Stimulated activated CD4-positive, alpha-beta T cell treated with anti-CD3 and anti-CD28 coated beads, TNF-alpha, amount 100 ng/mL, for 24 hours (primary cell): ENCODE results near the gene HMCN2.
"Not testable (repeated sequence)": the region's sequence is repeated elsewhere in the genome, so short reads cannot be mapped to it uniquely, and the experiment has no call there.

Experiments
- DNase-seq, 3 experiments: peaks; one replicate each; pipeline ENCODE4 v3.0.0-alpha.2; 2020; ENCODE audit warnings: low read depth in 3 of 3

The HMCN2 gene

GRCh38 chr9:130387905-130388304, 122.3 kb downstream of the HMCN2 start:
- DNase-seq, result no peak

- no peak for DNase-seq
Observed at GRCh38 chr9:130390390-130390789, 124.8 kb downstream of the HMCN2 start.

- DNase-seq, result no peak
Observed at GRCh38 chr9:130390986-130391385, 125.4 kb downstream of the HMCN2 start.

GRCh38 chr9:130391866-130392265, 126.3 kb downstream of the HMCN2 start:
- no peak for DNase-seq

GRCh38 chr9:130393681-130394071, 128.1 kb downstream of the HMCN2 start:
- DNase-seq, result no peak

- no peak for DNase-seq
Observed at GRCh38 chr9:130394320-130394719, 128.8 kb downstream of the HMCN2 start.

GRCh38 chr9:130394814-130395470, 129.4 kb downstream of the HMCN2 start:
- no peak for DNase-seq

- DNase-seq, result no peak
Observed at GRCh38 chr9:130395810-130396435, 130.4 kb downstream of the HMCN2 start.

GRCh38 chr9:130396581-130396980, 131.0 kb downstream of the HMCN2 start:
- no peak for DNase-seq

GRCh38 chr9:130398487-130399240, 133.1 kb downstream of the HMCN2 start:
- no peak for DNase-seq

GRCh38 chr9:130399768-130400167, 134.2 kb downstream of the HMCN2 start:
- no peak for DNase-seq

GRCh38 chr9:130400870-130401269, 135.3 kb downstream of the HMCN2 start:
- DNase-seq, result no peak

- not testable (repeated sequence) for DNase-seq
Observed at GRCh38 chr9:130401742-130402141, 136.2 kb downstream of the HMCN2 start.

- no peak for DNase-seq
Observed at GRCh38 chr9:130402243-130402642, 136.7 kb downstream of the HMCN2 start.

GRCh38 chr9:130402645-130403440, 137.3 kb downstream of the HMCN2 start:
- no peak for DNase-seq

GRCh38 chr9:130405657-130406257, 140.2 kb downstream of the HMCN2 start:
- no peak for DNase-seq

- DNase-seq, result no peak
Observed at GRCh38 chr9:130406278-130406895, 140.8 kb downstream of the HMCN2 start.

- DNase-seq, result no peak
Observed at GRCh38 chr9:130407916-130408663, 142.5 kb downstream of the HMCN2 start.

GRCh38 chr9:130408669-130409068, 143.1 kb downstream of the HMCN2 start:
- DNase-seq, result no peak

- no peak for DNase-seq
Observed at GRCh38 chr9:130409246-130409645, 143.7 kb downstream of the HMCN2 start.

GRCh38 chr9:130410443-130410842, 144.9 kb downstream of the HMCN2 start:
- DNase-seq, result no peak
